ENCODE measurements around the gene C3orf49.

DNA sequence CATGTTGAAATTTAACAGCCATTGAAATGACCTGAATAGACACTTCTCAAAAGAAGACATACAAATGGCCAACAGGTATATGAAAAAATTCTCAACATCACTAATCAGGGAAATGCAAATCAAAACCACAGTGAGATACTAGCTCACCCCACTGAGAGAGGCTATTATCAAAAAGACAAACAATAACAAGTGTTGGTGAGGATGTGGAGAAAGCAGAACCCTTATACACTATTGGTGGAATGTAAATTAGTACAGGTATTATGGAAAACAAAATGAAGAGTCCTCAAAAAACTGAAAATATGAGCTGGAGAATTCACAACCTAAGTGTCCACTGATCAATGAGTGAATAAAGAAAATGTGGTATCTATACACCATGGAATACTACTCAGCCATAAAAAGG lies 23.0 kb downstream of the C3orf49 start:
- TF ChIP-seq EZH2 (IDR thresholded peaks at IDR 0.05) (no peak), EZH2phosphoT487 (IDR thresholded peaks at IDR 0.05) (no peak)
- TF ChIP-seq, protein P1, sequence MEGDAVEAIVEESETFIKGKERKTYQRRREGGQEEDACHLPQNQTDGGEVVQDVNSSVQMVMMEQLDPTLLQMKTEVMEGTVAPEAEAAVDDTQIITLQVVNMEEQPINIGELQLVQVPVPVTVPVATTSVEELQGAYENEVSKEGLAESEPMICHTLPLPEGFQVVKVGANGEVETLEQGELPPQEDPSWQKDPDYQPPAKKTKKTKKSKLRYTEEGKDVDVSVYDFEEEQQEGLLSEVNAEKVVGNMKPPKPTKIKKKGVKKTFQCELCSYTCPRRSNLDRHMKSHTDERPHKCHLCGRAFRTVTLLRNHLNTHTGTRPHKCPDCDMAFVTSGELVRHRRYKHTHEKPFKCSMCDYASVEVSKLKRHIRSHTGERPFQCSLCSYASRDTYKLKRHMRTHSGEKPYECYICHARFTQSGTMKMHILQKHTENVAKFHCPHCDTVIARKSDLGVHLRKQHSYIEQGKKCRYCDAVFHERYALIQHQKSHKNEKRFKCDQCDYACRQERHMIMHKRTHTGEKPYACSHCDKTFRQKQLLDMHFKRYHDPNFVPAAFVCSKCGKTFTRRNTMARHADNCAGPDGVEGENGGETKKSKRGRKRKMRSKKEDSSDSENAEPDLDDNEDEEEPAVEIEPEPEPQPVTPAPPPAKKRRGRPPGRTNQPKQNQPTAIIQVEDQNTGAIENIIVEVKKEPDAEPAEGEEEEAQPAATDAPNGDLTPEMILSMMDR (IDR thresholded peaks at IDR 0.05): no peak
